GM21717 (cell line): ENCODE data around the gene TRIM69.
A peak's percentile ranks its signal among the peaks of the same experiment; 100 is the strongest.
"Not testable (repeated sequence)": the region's sequence is repeated elsewhere in the genome, so short reads cannot be mapped to it uniquely, and the experiment has no call there.

Experiments used
- ATAC-seq: cut with Tn5 transposase; IDR thresholded peaks from one replicate; pipeline ENCODE4 v1.9.1; 2021; ENCODE audit warnings: mild to moderate bottlenecking, moderate library complexity; ENCODE audit not compliant: unreplicated experiment

TRIM69 gene

GRCh38 chr15:44735482-44736180 is 697 bp upstream of the TRIM69 start:
- ATAC-seq = peak; percentile 51

GRCh38 chr15:44738340-44738984 is 2.1 kb downstream of the TRIM69 start:
- no peak for ATAC-seq

GRCh38 chr15:44739222-44739847 is 3.0 kb downstream of the TRIM69 start:
- ATAC-seq = not testable (repeated sequence)

- not testable (repeated sequence) for ATAC-seq
These were observed 7.1 kb downstream of the TRIM69 start for GRCh38 chr15:44743454-44743853.

GRCh38 chr15:44753345-44753744 is 17.0 kb downstream of the TRIM69 start:
- no peak for ATAC-seq

- no peak for ATAC-seq
These were observed 26.9 kb downstream of the TRIM69 start for GRCh38 chr15:44763187-44763586.

GRCh38 chr15:44763848-44764247 is 27.5 kb downstream of the TRIM69 start:
- ATAC-seq = no peak

- no peak for ATAC-seq
These were observed 28.7 kb downstream of the TRIM69 start for GRCh38 chr15:44765036-44765435.

- ATAC-seq = no peak
These were observed 33.2 kb downstream of the TRIM69 start for GRCh38 chr15:44769521-44769920.

- ATAC-seq = not testable (repeated sequence)
These were observed 34.4 kb downstream of the TRIM69 start for GRCh38 chr15:44770715-44771114.

- no peak for ATAC-seq
These were observed 39.6 kb downstream of the TRIM69 start for GRCh38 chr15:44775953-44776352.

GRCh38 chr15:44779761-44780160 is 43.4 kb downstream of the TRIM69 start:
- ATAC-seq = no peak

GRCh38 chr15:44780608-44781007 is 44.3 kb downstream of the TRIM69 start:
- ATAC-seq = no peak

GRCh38 chr15:44781128-44781810 is 44.9 kb downstream of the TRIM69 start:
- no peak for ATAC-seq

- no peak for ATAC-seq
These were observed 46.2 kb downstream of the TRIM69 start for GRCh38 chr15:44782516-44782915.

- not testable (repeated sequence) for ATAC-seq
These were observed 48.6 kb downstream of the TRIM69 start for GRCh38 chr15:44784918-44785274.

- ATAC-seq = no peak
These were observed 52.4 kb downstream of the TRIM69 start for GRCh38 chr15:44788748-44789147.

GRCh38 chr15:44790215-44790614 is 53.9 kb downstream of the TRIM69 start:
- ATAC-seq = no peak

- no peak for ATAC-seq
These were observed 54.3 kb downstream of the TRIM69 start for GRCh38 chr15:44790656-44791055.

- no peak for ATAC-seq
These were observed 56.4 kb downstream of the TRIM69 start for GRCh38 chr15:44792715-44793114.

GRCh38 chr15:44794072-44794471 is 57.7 kb downstream of the TRIM69 start:
- ATAC-seq = no peak

- no peak for ATAC-seq
These were observed 60.2 kb downstream of the TRIM69 start for GRCh38 chr15:44796508-44796907.
